ENCODE data around the gene MED4.

DNA sequence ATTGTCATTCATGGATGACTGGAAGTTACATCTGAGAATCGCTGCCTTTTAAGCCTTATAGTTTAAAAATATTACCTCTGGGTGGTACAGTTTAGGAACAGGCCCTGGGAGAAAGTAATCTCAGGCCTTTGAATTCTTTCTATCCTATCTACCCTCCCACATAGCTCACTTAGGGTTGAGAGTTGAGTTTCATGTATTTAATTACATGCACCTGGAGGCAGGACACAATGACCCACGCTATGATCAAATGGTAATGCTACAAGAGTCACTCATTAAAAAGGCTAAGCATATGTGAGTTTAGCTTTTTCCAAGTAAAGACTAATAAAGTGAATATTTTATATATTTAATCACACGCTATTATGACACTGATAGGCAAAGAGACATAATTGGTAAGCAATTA lies 25.3 kb upstream of the MED4 start:
- TF ChIP-seq, protein P1, sequence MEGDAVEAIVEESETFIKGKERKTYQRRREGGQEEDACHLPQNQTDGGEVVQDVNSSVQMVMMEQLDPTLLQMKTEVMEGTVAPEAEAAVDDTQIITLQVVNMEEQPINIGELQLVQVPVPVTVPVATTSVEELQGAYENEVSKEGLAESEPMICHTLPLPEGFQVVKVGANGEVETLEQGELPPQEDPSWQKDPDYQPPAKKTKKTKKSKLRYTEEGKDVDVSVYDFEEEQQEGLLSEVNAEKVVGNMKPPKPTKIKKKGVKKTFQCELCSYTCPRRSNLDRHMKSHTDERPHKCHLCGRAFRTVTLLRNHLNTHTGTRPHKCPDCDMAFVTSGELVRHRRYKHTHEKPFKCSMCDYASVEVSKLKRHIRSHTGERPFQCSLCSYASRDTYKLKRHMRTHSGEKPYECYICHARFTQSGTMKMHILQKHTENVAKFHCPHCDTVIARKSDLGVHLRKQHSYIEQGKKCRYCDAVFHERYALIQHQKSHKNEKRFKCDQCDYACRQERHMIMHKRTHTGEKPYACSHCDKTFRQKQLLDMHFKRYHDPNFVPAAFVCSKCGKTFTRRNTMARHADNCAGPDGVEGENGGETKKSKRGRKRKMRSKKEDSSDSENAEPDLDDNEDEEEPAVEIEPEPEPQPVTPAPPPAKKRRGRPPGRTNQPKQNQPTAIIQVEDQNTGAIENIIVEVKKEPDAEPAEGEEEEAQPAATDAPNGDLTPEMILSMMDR (IDR thresholded peaks at IDR 0.05): no peak
- TF ChIP-seq POLR2AphosphoS5 (IDR thresholded peaks at IDR 0.05): no peak
